GM18499 (cell line): Measurements from ENCODE around the gene MMD2.

ENCODE experiments used
- ATAC-seq: cut with Tn5 transposase; IDR thresholded peaks from one replicate; pipeline ENCODE4 v1.9.1; 2021; ENCODE audit warnings: moderate number of reproducible peaks; ENCODE audit not compliant: insufficient read depth, unreplicated experiment

MMD2 gene

GRCh38 chr7:4959893-4960292, 906 bp upstream of the MMD2 start:
- no peak for ATAC-seq

GRCh38 chr7:4959306-4959705, 319 bp upstream of the MMD2 start:
- no peak for ATAC-seq

GRCh38 chr7:4957847-4958476, 1.0 kb downstream of the MMD2 start:
- ATAC-seq = no peak

- ATAC-seq = no peak
Measured at GRCh38 chr7:4951903-4952636, 6.9 kb downstream of the MMD2 start.

- no peak for ATAC-seq
Measured at GRCh38 chr7:4951304-4951703, 7.7 kb downstream of the MMD2 start.

GRCh38 chr7:4948402-4948801, 10.6 kb downstream of the MMD2 start:
- no peak for ATAC-seq

- ATAC-seq = no peak
Measured at GRCh38 chr7:4945949-4946348, 13.0 kb downstream of the MMD2 start.

GRCh38 chr7:4944939-4945338, 14.0 kb downstream of the MMD2 start:
- ATAC-seq = no peak

GRCh38 chr7:4943297-4943696, 15.7 kb downstream of the MMD2 start:
- ATAC-seq = no peak

GRCh38 chr7:4939971-4940728, 18.8 kb downstream of the MMD2 start:
- ATAC-seq = no peak

GRCh38 chr7:4937411-4937810, 21.6 kb downstream of the MMD2 start:
- ATAC-seq = no peak

- no peak for ATAC-seq
Measured at GRCh38 chr7:4934419-4935025, 24.5 kb downstream of the MMD2 start.

- ATAC-seq = no peak
Measured at GRCh38 chr7:4931943-4932342, 27.0 kb downstream of the MMD2 start.

- ATAC-seq = no peak
Measured at GRCh38 chr7:4929005-4929404, 30.0 kb downstream of the MMD2 start.

GRCh38 chr7:4928445-4928844, 30.5 kb downstream of the MMD2 start:
- ATAC-seq = no peak

- ATAC-seq = no peak
Measured at GRCh38 chr7:4919969-4920766, 38.8 kb downstream of the MMD2 start.

GRCh38 chr7:4916113-4916512, 42.9 kb downstream of the MMD2 start:
- ATAC-seq = no peak

GRCh38 chr7:4911111-4911828, 47.7 kb downstream of the MMD2 start:
- no peak for ATAC-seq

- ATAC-seq = no peak
Measured at GRCh38 chr7:4906682-4907081, 52.3 kb downstream of the MMD2 start.

GRCh38 chr7:4905171-4905570, 53.8 kb downstream of the MMD2 start:
- no peak for ATAC-seq
